OCI-LY3 (cell line): Measurements from ENCODE around the gene EMILIN3.

ENCODE experiments used
- H2AFZ ChIP-seq: fragments of 200-600, 300-600 bp; shearing (Covaris generic); 2 replicates; pipeline ENCODE4 v1.6.0; 2014; ENCODE audit warnings: antibody characterized with exemption, low read depth, low read length
- H3K27ac ChIP-seq: fragments of 200-600, 300-600 bp; sonication (generic); 2 replicates; pipeline ENCODE4 v1.5.1; 2014; ENCODE audit warnings: mild to moderate bottlenecking, low read length, moderate library complexity, mixed read lengths
- H3K27me3 ChIP-seq: fragments of 200-600, 300-600 bp; sonication (generic); 2 replicates; pipeline ENCODE4 v1.6.1; 2014; ENCODE audit warnings: low read depth, low read length, mixed read lengths
- H3K36me3 ChIP-seq: fragments of 200-600, 300-600 bp; sonication (generic); replicated peaks from 2 replicates; pipeline ENCODE3; 2014; ENCODE audit warnings: low read depth, low read length, mixed read lengths
- H3K4me1 ChIP-seq: fragments of 300-600, 200-600 bp; sonication (generic); 2 replicates; pipeline ENCODE4 v1.6.1; 2014; ENCODE audit warnings: low read length, mixed read lengths
- H3K4me2 ChIP-seq: fragments of 200-600, 300-600 bp; sonication (generic); 2 replicates; pipeline ENCODE4 v1.6.1; 2014; ENCODE audit warnings: low read length, mixed read lengths
- H3K4me3 ChIP-seq: fragments of 300-600, 200-600 bp; sonication (generic); 2 replicates; pipeline ENCODE4 v1.5.1; 2014; ENCODE audit warnings: antibody characterized with exemption, mild to moderate bottlenecking, low read length, moderate library complexity
- H3K79me2 ChIP-seq: fragments of 300-600, 200-600 bp; shearing (Covaris generic); 2 replicates; pipeline ENCODE4 v1.6.1; 2014; ENCODE audit warnings: mild to moderate bottlenecking, low read length, mixed read lengths
- H3K9ac ChIP-seq: fragments of 300-600, 200-600 bp; shearing (Covaris generic); 2 replicates; pipeline ENCODE4 v1.6.0; 2014; ENCODE audit warnings: mild to moderate bottlenecking, low read length, moderate library complexity
- H3K9me3 ChIP-seq: fragments of 200-600, 300-600 bp; shearing (Covaris generic); 2 replicates; pipeline ENCODE4 v1.6.1; 2014; ENCODE audit warnings: low read length, mixed read lengths; ENCODE audit not compliant: insufficient read depth
- H4K20me1 ChIP-seq: fragments of 200-600, 300-600 bp; sonication (generic); 2 replicates; pipeline ENCODE4 v1.6.1; 2016; ENCODE audit warnings: low read length, mixed read lengths; ENCODE audit not compliant: insufficient read depth
- EZH2phosphoT487 ChIP-seq: fragments of 200-600 bp; shearing (Covaris generic); IDR thresholded peaks from 2 replicates; pipeline ENCODE4 v1.6.1; 2018; ENCODE audit warnings: antibody characterized with exemption, mixed run types, low read depth
- TF ChIP-seq, protein P1 (sequence below): fragments of 200-600, 300-600 bp; sonication (generic); IDR thresholded peaks from 2 replicates; pipeline ENCODE4 v1.5.1; 2014; ENCODE audit warnings: antibody characterized with exemption, low read length, low read depth

EMILIN3 gene

GRCh38 chr20:41394081-41394480, 27.5 kb upstream of the EMILIN3 start:
- TF ChIP-seq EZH2phosphoT487: no peak
- TF ChIP-seq, protein P1, sequence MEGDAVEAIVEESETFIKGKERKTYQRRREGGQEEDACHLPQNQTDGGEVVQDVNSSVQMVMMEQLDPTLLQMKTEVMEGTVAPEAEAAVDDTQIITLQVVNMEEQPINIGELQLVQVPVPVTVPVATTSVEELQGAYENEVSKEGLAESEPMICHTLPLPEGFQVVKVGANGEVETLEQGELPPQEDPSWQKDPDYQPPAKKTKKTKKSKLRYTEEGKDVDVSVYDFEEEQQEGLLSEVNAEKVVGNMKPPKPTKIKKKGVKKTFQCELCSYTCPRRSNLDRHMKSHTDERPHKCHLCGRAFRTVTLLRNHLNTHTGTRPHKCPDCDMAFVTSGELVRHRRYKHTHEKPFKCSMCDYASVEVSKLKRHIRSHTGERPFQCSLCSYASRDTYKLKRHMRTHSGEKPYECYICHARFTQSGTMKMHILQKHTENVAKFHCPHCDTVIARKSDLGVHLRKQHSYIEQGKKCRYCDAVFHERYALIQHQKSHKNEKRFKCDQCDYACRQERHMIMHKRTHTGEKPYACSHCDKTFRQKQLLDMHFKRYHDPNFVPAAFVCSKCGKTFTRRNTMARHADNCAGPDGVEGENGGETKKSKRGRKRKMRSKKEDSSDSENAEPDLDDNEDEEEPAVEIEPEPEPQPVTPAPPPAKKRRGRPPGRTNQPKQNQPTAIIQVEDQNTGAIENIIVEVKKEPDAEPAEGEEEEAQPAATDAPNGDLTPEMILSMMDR: no peak
- Histone ChIP-seq H2AFZ (no peak overlapping the region), H4K20me1 (no peaks in the 10 kb centered on the region), H3K9me3 (no peaks in the 10 kb centered on the region), H3K79me2 (no peaks in the 10 kb centered on the region), H3K27ac (no peak overlapping the region), H3K9ac (no peak overlapping the region), H3K4me1 (no peaks in the 10 kb centered on the region), H3K27me3 (peaks cover 8% of the 10 kb centered on the region; the same call in 1 of the 2 replicates), H3K36me3 (no peaks in the 10 kb centered on the region), H3K4me2 (no peak overlapping the region), H3K4me3 (no peak overlapping the region)

DNA sequence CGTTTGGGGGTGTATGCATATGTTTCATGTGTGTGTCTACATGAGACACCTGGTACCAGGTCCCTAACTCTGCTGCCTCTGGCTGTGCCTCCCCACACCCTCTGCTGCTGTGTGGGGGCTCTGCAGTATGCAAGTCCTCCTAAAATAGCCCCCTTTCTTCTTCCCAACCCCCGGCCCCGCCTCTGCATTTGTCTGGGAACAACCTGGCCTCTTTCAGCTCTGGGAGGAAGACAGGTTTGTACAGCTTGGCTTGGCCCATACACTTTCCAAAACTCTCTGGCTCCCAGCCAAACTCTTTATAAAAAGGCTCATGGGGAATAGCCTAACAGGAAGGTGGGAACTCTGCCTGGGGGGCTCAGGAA, 27.1 kb upstream of the EMILIN3 start:
- Histone ChIP-seq H3K4me2 (no peak overlapping the region), H3K27ac (no peak overlapping the region), H3K4me3 (no peak overlapping the region), H3K9ac (no peak overlapping the region), H3K4me1 (no peaks in the 10 kb centered on the region), H2AFZ (no peak overlapping the region), H3K27me3 (peaks cover 8% of the 10 kb centered on the region; the same call in 1 of the 2 replicates), H3K79me2 (no peaks in the 10 kb centered on the region), H4K20me1 (no peaks in the 10 kb centered on the region), H3K36me3 (no peaks in the 10 kb centered on the region), H3K9me3 (no peaks in the 10 kb centered on the region)
- no peak for TF ChIP-seq EZH2phosphoT487
- TF ChIP-seq, protein P1: no peak

DNA sequence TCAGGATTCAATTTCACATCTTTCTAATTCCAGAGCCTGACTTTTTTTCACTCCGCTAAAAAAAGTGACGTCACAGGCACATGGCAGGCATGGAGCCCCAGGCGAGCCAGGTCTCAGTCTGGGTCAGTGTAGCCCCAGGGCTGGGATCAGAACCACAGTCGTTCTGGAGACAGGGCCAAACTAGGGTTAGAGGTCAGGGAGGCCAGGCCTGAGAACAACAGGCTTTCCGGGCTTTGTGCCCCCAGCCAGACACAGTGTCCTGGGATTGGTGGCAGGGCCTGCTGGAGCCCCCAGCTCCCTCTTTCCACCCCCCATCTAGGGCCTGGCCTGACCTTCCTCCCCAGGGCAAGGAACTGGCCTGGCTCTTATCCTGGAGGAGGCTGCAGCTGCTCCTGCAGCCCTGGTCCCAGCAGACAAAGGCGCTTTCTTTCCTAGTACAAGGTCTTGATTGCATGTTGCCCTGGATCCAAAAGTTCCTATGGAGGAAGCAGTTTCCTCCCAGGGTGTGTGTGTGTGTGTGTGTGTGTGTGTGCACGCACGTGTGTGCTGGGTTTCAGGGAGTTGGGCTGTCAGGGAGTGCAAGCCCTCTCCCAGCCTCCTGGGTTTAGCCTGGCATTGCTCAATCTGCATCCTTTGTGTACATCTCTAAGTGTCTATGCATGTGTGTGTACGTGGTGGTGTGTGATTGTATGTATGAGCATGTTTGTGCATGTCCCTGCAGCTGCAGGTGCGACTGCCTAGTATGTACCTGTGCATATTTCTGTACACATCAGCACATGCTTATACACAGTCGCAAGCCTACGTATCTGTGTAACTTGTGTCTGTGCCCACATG, 26.5 kb upstream of the EMILIN3 start:
- Histone ChIP-seq H3K27ac (no peak overlapping the region), H3K4me1 (no peaks in the 10 kb centered on the region), H3K4me3 (no peak overlapping the region), H3K79me2 (no peaks in the 10 kb centered on the region), H3K36me3 (no peaks in the 10 kb centered on the region), H2AFZ (no peak overlapping the region), H3K27me3 (peaks cover 12% of the 10 kb centered on the region; the same call in 1 of the 2 replicates), H4K20me1 (no peaks in the 10 kb centered on the region), H3K9me3 (no peaks in the 10 kb centered on the region), H3K4me2 (no peak overlapping the region), H3K9ac (no peak overlapping the region)
- no peak for TF ChIP-seq EZH2phosphoT487
- TF ChIP-seq, protein P1: no peak

GRCh38 chr20:41392295-41392694, 25.7 kb upstream of the EMILIN3 start:
- Histone ChIP-seq H3K4me2 (no peak overlapping the region), H3K79me2 (no peaks in the 10 kb centered on the region), H3K27ac (no peak overlapping the region), H3K9ac (no peak overlapping the region), H3K4me3 (no peak overlapping the region), H3K27me3 (peaks cover 16% of the 10 kb centered on the region), H3K4me1 (no peaks in the 10 kb centered on the region), H4K20me1 (no peaks in the 10 kb centered on the region), H3K36me3 (no peaks in the 10 kb centered on the region), H2AFZ (no peak overlapping the region), H3K9me3 (no peaks in the 10 kb centered on the region)
- TF ChIP-seq, protein P1: no peak
- no peak for TF ChIP-seq EZH2phosphoT487
